Bronchial epithelial cell (primary cell): ENCODE measurements around the gene PGK1. TPM values are rescaled to one million over a fixed set of nuclear protein-coding genes. Genes with fewer than 3 reads are reported as not detected.

Experiments used
- DNase-seq: peaks from one replicate; pipeline ENCODE4 v3.0.0-alpha.2; 2010; ENCODE audit warnings: low read depth
- FAIRE-seq: peaks from 2 replicates; lab custom pipeline; 2011; peaks lifted over from hg19 to GRCh38; lab: Jason Lieb, UNC
- H3K27me3 ChIP-seq: 2 replicates; pipeline ENCODE4 v1.5.1; 2011; ENCODE audit warnings: low read length; ENCODE audit not compliant: control insufficient read depth, insufficient read depth
- H3K36me3 ChIP-seq: 2 replicates; pipeline ENCODE4 v1.5.1; 2011; ENCODE audit warnings: low read length; ENCODE audit not compliant: control insufficient read depth, insufficient read depth
- H3K4me3 ChIP-seq: 2 replicates; pipeline ENCODE4 v1.5.1; 2011; ENCODE audit warnings: mild to moderate bottlenecking, low read depth, low read length, control low read depth
- total RNA-seq: library from RNA; depleted of rRNA; stranded (reverse); fragments of >200 nt; gene quantifications from 2 replicates; pipeline ENCODE4 v1.2.1, GENCODE V29; 2014
- TF ChIP-seq, protein P1 (sequence below): IDR thresholded peaks from 2 replicates; pipeline ENCODE4 v1.5.1; 2011; ENCODE audit warnings: mild to moderate bottlenecking, moderate library complexity, low read length, control low read depth, inconsistent platforms; ENCODE audit not compliant: insufficient read depth, severe bottlenecking

PGK1 gene
- total RNA-seq, 1 donor from 2014 or later, result 339 TPM

DNA sequence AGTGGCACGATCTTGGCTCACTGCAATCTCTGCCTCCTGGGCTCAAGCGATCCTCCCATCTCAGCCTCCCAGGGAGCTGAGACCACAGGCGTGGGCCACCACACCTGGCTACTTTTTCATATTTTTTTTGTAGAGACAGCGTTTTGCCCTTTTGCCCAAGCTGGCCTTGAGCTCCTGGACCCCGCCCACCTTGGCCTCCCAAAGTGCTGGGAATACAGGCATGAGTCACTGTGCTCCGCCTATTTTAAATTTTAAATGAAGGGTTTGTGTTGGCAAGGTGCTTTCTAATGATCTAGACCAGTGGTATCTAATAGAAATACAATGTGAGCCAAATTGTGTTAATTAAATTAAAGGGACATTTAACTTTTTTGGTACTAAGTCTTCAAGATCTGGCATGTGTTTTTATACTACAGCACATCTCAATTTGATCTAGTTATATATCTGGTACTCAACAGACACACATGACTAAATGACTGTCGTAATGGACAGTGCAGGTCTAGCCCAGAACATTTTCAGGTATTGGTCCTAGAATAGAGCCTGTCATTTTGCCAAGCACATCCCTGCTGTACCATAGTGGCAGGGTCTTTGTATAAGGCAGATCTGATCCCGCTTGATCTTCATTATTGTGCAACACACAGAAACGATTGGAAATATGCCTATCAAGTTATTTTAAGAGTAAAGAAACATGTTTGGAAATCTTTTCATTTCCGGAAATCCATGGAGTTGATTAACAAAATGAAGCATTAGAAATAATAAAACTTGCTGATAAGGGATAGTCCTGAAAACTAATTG lies 7.3 kb downstream of the PGK1 start:
- FAIRE-seq, result no peak
- DNase-seq, result no peak
- TF ChIP-seq, protein P1, sequence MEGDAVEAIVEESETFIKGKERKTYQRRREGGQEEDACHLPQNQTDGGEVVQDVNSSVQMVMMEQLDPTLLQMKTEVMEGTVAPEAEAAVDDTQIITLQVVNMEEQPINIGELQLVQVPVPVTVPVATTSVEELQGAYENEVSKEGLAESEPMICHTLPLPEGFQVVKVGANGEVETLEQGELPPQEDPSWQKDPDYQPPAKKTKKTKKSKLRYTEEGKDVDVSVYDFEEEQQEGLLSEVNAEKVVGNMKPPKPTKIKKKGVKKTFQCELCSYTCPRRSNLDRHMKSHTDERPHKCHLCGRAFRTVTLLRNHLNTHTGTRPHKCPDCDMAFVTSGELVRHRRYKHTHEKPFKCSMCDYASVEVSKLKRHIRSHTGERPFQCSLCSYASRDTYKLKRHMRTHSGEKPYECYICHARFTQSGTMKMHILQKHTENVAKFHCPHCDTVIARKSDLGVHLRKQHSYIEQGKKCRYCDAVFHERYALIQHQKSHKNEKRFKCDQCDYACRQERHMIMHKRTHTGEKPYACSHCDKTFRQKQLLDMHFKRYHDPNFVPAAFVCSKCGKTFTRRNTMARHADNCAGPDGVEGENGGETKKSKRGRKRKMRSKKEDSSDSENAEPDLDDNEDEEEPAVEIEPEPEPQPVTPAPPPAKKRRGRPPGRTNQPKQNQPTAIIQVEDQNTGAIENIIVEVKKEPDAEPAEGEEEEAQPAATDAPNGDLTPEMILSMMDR, result no peak
- Histone ChIP-seq H3K36me3 (peaks cover 14% of the 10 kb centered on the region), H3K27me3 (no peaks in the 10 kb centered on the region), H3K4me3 (no peak overlapping the region)

DNA sequence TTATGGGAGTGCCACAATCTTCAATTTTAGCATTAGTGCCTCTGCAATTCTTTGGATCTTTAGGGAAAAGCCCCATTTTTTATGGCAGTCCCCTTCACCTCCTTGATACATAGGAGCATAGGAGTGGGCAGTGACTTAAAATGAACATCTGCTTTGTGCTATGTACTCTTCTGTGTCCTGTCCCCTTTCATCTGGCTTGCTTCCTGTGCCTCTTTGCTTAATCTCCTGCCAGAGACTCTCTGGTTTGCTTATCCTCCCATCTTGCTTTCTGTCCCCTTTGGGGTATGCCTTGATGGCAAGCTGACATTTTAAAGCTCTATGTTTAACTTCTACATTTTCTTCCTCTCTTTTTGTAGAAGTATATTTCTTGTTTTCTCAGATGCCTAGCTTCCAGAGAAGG lies 12.3 kb downstream of the PGK1 start:
- TF ChIP-seq, protein P1, result no peak
- H3K4me3 ChIP-seq, result no peak overlapping the region
- no peak for DNase-seq
- H3K36me3 ChIP-seq, result peaks cover 19% of the 10 kb centered on the region
- FAIRE-seq, result no peak
- no peaks in the 10 kb centered on the region for H3K27me3 ChIP-seq

DNA sequence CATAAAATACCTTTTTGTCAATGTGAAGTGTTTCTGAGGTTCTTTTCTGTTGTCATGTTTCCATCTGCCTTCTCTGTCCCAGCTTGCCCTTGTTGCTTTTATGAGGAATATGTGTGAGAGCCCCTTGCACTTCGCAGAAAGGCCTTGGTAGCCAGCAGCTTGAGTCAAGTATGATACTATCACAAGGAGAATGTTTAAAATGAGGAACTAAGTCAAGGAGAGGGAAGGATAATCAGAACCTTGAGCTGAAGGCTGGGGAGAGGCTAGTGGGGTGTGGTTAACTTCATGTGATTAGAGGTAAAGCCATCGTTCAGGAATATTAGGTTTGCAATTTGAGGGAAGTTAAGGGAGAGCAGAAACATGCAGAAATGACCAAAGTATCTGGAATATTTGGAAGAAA lies 12.7 kb downstream of the PGK1 start:
- DNase-seq, result no peak
- H3K36me3 ChIP-seq, result peaks cover 19% of the 10 kb centered on the region
- no peaks in the 10 kb centered on the region for H3K27me3 ChIP-seq
- H3K4me3 ChIP-seq, result no peak overlapping the region
- no peak for FAIRE-seq
- TF ChIP-seq, protein P1, result no peak

DNA sequence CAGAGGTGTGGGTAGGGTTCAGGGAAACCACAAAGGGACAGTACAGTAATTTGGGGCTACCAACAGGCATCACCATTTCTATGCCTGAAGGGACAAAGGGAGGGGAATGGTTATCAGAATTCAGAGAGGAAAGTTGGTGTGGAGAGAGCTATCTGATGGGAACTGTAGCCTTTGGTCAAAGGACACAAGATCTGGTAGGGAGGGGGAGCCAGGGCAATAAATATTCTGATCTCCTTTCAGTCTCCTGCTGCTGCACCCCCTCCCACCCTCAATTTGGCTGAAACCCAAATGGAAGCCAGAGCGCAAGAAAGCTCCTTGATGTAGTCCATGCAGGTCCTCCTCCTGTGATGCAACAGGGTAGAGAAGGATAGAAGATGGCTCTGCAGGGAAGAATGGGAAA lies 14.6 kb downstream of the PGK1 start:
- DNase-seq, result no peak
- Histone ChIP-seq H3K4me3 (no peak overlapping the region), H3K27me3 (no peaks in the 10 kb centered on the region), H3K36me3 (peaks cover 14% of the 10 kb centered on the region)
- TF ChIP-seq, protein P1, result no peak
- no peak for FAIRE-seq

DNA sequence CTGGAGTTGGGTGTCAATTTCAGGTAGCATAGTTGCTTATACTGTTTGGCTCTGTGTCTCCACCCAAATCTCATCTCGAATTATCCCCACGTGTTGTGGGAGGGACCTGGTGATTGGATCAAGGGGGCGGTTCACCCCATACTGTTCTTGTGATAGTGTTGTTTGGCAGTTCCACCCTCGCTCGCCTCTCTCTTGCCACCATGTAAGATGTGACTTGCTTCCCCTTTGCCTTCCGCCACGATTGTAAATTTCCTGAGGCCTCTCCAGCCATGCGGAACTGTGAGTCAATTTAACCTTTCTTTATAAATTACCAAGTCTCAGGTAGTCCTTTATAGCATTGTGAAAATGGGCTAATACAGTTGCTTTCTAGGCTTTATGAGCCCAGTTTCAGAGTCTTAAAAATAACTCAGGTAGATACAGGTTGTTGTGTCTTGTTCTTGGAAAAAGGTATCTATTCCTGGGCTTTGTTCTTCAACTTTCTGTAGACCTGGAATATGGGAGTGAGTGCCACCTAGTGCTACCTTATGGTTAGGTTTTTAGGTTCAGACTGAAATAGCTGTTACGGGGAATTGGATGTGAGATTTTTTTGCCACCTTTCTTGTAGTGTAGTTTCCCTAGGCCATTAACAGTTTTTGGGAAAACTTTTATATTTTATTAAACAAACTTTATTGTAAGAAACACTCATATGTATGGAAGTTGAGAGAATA lies 15.6 kb downstream of the PGK1 start:
- FAIRE-seq, result no peak
- TF ChIP-seq, protein P1, result no peak
- H3K36me3 ChIP-seq, result peaks cover 13% of the 10 kb centered on the region
- no peak for DNase-seq
- no peaks in the 10 kb centered on the region for H3K27me3 ChIP-seq
- H3K4me3 ChIP-seq, result no peak overlapping the region
